Left renal pelvis (tissue), 4 donors: ENCODE data around the gene CDC123. TPM values are rescaled to one million over a fixed set of nuclear protein-coding genes. Genes with fewer than 3 reads are reported as not detected.
"Not testable (repeated sequence)": the region's sequence is repeated elsewhere in the genome, so short reads cannot be mapped to it uniquely, and the experiment has no call there.

Source experiments
- DNase-seq, 4 donors: peaks; one replicate each; pipeline ENCODE4 v3.0.0-alpha.2; 2013; ENCODE audit warnings: low read depth in 4 of 4, low spot score in 3 of 4
- polyA plus RNA-seq, 4 donors: library from polyadenylated mRNA; unstranded; fragments of 120-200 nt; gene quantifications; one replicate each; pipeline ENCODE4 v1.2.1, GENCODE V29; 2013; ENCODE audit not compliant: insufficient read length in 4 of 4

Gene CDC123, protein sequence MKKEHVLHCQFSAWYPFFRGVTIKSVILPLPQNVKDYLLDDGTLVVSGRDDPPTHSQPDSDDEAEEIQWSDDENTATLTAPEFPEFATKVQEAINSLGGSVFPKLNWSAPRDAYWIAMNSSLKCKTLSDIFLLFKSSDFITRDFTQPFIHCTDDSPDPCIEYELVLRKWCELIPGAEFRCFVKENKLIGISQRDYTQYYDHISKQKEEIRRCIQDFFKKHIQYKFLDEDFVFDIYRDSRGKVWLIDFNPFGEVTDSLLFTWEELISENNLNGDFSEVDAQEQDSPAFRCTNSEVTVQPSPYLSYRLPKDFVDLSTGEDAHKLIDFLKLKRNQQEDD
- 100 to 1,000 TPM; 100 to 145 (median 124) TPM for polyA plus RNA-seq

- DNase-seq: peak; percentile 80 to 87 (median 84)
Measured at GRCh38 chr10:12195603-12196506, at the start of gene CDC123, which contains the start of gene NUDT5. Gene CDC123 (plus strand): TSS chr10:12196188. CDS start chr10:12196246, 58 bp downstream. Gene NUDT5 (minus strand): TSS chr10:12195891. CDS start chr10:12186291, 9,600 bp downstream.

DNA sequence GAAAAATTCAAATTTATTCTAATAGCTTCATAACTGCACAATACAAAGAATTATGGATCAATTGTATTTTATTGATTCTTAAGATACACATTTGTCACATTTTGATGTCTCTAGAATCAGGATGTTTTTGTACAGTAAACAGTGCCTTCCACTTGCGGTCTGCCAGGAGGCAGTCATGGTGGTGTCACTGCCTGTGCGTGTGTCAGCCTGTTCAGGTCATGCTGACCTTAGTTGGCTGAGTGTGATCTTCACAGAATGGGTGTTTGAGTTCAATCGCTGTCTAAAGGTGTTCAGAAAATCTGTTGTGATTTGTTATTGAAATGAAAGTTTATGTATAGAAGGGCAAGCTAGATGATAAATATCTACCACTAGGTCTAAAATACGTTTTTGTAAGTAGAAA lies 45.8 kb upstream of the CDC123 start:
- no peak for DNase-seq

GRCh38 chr10:12154516-12154915 lies 41.5 kb upstream of the CDC123 start:
- no peak for DNase-seq

- no peak for DNase-seq
Measured at GRCh38 chr10:12156367-12157123, 39.4 kb upstream of the CDC123 start.

GRCh38 chr10:12158111-12158510 lies 37.9 kb upstream of the CDC123 start:
- no peak for DNase-seq

DNA sequence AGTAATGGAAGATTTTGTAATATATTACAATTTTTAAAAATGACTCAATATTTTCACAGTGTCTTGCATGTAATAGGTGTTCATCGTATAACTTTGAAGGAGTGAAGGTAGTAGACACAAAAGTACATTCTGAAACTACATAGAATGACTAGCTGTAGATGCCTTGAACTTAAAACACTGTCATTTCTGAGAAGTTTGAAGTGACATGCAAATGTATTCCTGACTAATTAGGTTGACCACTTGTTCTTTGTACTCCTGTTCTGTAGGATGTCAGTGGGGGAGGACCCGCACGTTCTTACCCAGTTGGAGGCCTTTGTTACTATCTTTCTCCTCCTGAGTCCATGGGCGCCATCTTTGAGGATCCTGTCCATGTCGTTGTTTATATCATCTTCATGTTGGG lies 35.3 kb upstream of the CDC123 start:
- DNase-seq: no peak

- DNase-seq: no peak
Measured at GRCh38 chr10:12162927-12163326, 33.1 kb upstream of the CDC123 start.

GRCh38 chr10:12164085-12164484 lies 31.9 kb upstream of the CDC123 start:
- no peak for DNase-seq

- DNase-seq: no peak
Measured at GRCh38 chr10:12165036-12165435, 31.0 kb upstream of the CDC123 start.

GRCh38 chr10:12165999-12166775 lies 29.8 kb upstream of the CDC123 start:
- DNase-seq: no peak

- DNase-seq: not testable (repeated sequence)
Measured at GRCh38 chr10:12171512-12171911, 24.5 kb upstream of the CDC123 start.

GRCh38 chr10:12177642-12178041 lies 18.3 kb upstream of the CDC123 start:
- no peak for DNase-seq

DNA sequence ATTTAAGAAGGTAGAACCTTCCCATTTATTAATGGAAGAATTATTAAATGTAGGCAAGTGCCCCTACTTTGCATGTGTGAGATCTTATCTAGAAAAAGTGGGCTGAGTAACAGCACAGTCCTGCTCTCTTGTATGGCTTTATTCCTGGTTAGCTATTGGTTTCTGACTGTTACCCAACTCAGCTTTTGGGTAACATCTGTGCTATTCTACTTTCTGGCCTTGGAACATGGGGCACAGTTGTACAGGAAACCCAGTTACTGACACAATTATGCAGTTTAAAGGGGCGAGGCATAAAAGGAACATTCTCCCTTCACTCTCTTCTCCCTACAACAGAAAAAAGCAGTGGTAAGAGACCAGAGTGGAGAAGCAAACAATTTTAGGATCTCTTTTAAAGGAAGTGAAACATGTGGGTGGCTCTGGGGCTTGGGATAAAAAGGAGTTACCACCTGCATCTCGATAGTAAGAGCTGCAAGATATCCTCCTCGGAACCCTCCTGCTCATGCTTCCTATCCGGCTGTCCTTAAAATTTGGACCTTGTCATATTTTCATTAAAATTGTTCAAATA lies 16.3 kb upstream of the CDC123 start:
- DNase-seq: no peak

DNA sequence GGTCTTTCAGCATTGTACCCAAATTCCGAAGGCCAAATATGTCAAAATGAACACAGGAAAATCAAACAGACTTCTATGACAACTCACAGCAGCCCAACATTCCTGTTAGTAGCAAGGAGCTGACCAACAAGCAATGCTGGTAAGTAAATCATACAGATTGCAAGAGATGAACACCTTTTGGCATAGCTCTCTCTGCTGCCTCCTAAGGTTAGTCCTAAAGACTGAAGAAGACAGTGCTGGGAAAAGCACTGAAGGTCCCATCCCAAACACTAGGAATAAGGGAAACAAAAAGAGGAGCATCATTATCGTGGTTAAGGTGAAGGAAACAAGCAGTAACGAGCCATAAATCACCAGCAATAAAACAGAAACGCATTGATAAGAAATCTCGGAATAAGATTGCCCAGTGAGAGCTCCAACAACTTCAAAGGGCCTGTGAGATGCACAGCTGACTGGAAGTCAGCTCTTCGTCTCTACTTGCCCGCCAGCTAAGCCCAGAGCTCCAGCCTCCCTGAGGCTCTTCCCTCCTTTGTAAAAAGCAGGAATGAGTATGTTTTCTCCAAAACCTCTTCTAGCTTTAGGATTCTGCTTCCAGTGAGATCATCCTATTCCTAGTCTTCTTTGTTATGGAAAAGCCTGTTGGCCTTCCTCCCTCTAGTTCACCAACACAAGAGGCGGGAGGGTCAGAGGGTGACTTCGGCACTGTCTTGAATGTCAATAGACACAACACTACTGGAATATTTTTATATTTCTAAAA lies 15.6 kb upstream of the CDC123 start:
- no peak for DNase-seq

DNA sequence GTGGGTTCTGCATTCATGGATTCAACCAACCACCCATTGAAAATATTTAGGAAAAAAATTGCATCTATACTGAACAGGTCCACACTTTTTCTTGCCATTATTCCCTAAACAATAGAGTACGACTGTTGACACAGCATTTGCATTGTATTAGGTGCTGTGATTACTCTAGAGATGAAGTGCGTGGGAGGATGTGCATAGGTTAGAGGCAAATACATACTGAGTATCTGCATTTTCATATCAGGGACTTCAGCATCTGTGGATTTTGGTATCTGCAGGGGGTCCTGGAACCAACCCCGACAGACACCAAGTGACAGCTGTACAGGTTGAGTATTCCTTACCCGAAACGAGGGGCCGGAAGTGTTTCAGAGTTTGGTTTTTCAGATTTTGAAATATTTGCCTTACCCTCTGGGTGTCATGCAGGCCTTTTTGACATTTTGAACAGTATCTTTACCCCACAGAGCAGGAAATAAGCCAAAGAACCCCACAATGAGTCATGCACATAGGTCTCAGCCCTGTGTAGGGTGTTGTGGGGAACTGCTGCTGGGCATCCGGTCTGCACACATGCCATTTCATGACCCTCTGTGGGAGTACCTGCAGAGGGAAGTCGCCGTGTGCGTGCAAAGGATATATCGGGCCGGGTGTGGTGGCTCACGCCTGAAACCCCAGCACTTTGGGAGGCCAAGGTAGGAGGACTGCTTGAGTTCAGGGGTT lies 14.8 kb upstream of the CDC123 start:
- DNase-seq: no peak

DNA sequence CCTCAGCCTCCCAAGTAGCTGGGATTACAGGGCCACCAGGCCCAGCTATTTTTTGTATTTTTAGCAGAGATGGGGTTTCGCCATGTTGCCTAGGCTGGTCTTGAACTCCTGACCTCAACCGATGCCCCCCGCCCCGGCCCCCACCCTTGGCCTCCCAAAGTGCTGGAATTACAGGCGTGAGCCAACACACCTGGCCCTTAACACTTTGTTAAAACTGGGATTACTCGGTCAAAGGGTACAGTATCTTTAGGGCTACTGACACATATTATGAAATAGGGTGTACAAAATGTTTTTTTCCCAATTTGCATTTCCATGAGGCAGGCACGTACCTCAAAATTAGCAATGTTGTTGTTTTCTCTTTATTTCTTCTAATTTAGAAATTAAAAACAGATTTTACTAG lies 11.8 kb upstream of the CDC123 start:
- DNase-seq: no peak

GRCh38 chr10:12186323-12186722 lies 9.7 kb upstream of the CDC123 start:
- no peak for DNase-seq

- DNase-seq: no peak
Measured at GRCh38 chr10:12187321-12187905, 8.6 kb upstream of the CDC123 start.
